ENCODE data around the gene IFT43. TPM values are rescaled to one million over a fixed set of nuclear protein-coding genes. Genes with fewer than 3 reads are reported as not detected.

Gene IFT43
- total and polyA plus RNA-seq, 2 donors (not counting 3 experiments of a cell fraction or from before 2014, with no cell fraction given) = 22.3 to 39.0 TPM

DNA sequence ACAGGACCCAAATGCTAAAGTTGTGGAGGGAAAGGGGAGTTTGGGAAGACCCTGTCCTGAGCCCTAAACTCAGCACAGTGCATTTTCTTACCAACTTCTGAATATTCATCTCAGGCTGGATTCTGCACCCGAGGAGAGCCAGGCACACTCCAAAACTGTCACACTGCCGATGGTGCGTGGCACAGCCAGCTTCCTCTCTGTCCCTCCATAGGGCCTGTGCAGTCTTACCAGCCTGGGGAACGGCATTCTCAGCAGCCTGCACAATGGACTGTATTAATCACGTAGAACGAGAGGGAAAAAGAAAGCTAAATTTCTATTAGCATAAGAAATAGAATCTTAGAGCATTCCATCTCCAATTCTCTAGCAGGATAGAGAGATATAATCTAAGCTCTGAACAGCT lies 94.9 kb downstream of the IFT43 start:
- H3K4me1 ChIP-seq (ENCODE audit: control insufficient read depth, extremely low read depth, insufficient read depth, low read length) = no peaks in the 10 kb centered on the region
- no peak overlapping the region for H3K9ac ChIP-seq (replicated peaks; ENCODE audit: extremely low read depth, insufficient read depth, low read length)
- CTCF ChIA-PET = no interaction called here
- dilution Hi-C loops (cut with MboI; ENCODE audit: extremely low pct_ligation_motif_present, low sequenced_read_pairs) = no loop called here
- no peaks in the 10 kb centered on the region for H3K79me2 ChIP-seq (ENCODE audit: control insufficient read depth, insufficient read depth, low read length)
- intact Hi-C loops (cut with micrococcal nuclease) = no loop called here
- H3K36me3 ChIP-seq (ENCODE audit: control insufficient read depth in 2 of 2, extremely low read depth in 1 of 2, insufficient read depth in 2 of 2, low read length in 2 of 2) = no peaks in the 10 kb centered on the region
- POLR2A ChIA-PET = no interaction called here
- FAIRE-seq (no peak), DNase-seq (ENCODE audit: low read depth, low spot score) (no peak)
- no peaks in the 10 kb centered on the region for H3K27me3 ChIP-seq (ENCODE audit: control insufficient read depth in 2 of 2, insufficient read depth in 2 of 2, low read length in 2 of 2)
- H3K4me3 ChIP-seq (replicated peaks in 1 of 3; ENCODE audit: insufficient read depth in 1 of 3, low read depth in 1 of 3, low read length in 3 of 3) = no peak overlapping the region
- H3K27ac ChIP-seq (ENCODE audit: insufficient read depth, low read depth, low read length) = no peak overlapping the region
- no peak overlapping the region for H3K4me2 ChIP-seq (ENCODE audit: insufficient read depth, low read length)
- no peak overlapping the region for H2AFZ ChIP-seq (ENCODE audit: low read depth, low read length)
- TF ChIP-seq MYC (IDR thresholded peaks at IDR 0.05; ENCODE audit: low read depth, low read length) (no peak), EZH2 (IDR thresholded peaks at IDR 0.05; ENCODE audit: borderline replicate concordance, low read depth, low read length, severe bottlenecking) (no peak)
- TF ChIP-seq, protein P1, sequence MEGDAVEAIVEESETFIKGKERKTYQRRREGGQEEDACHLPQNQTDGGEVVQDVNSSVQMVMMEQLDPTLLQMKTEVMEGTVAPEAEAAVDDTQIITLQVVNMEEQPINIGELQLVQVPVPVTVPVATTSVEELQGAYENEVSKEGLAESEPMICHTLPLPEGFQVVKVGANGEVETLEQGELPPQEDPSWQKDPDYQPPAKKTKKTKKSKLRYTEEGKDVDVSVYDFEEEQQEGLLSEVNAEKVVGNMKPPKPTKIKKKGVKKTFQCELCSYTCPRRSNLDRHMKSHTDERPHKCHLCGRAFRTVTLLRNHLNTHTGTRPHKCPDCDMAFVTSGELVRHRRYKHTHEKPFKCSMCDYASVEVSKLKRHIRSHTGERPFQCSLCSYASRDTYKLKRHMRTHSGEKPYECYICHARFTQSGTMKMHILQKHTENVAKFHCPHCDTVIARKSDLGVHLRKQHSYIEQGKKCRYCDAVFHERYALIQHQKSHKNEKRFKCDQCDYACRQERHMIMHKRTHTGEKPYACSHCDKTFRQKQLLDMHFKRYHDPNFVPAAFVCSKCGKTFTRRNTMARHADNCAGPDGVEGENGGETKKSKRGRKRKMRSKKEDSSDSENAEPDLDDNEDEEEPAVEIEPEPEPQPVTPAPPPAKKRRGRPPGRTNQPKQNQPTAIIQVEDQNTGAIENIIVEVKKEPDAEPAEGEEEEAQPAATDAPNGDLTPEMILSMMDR (IDR thresholded peaks at IDR 0.05; ENCODE audit: extremely low read depth in 1 of 2, insufficient read depth in 1 of 2, low read depth in 1 of 2, low read length in 2 of 2) = no peak
- TF ChIP-seq, protein P2, sequence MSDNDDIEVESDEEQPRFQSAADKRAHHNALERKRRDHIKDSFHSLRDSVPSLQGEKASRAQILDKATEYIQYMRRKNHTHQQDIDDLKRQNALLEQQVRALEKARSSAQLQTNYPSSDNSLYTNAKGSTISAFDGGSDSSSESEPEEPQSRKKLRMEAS (IDR thresholded peaks at IDR 0.05; ENCODE audit: insufficient read depth, insufficient read length) = no peak
- H3K9me1 ChIP-seq (replicated peaks; ENCODE audit: control insufficient read depth, extremely low read depth, insufficient read depth, low read length) = no peaks in the 10 kb centered on the region
- H4K20me1 ChIP-seq (replicated peaks; ENCODE audit: control insufficient read depth, extremely low read depth, insufficient read depth, low read length) = no peaks in the 10 kb centered on the region
- H3K9me3 ChIP-seq (replicated peaks; ENCODE audit: control insufficient read depth, insufficient read depth, low read length) = no peaks in the 10 kb centered on the region
- no TSS peak for BruUV-seq (replicated peaks)

DNA sequence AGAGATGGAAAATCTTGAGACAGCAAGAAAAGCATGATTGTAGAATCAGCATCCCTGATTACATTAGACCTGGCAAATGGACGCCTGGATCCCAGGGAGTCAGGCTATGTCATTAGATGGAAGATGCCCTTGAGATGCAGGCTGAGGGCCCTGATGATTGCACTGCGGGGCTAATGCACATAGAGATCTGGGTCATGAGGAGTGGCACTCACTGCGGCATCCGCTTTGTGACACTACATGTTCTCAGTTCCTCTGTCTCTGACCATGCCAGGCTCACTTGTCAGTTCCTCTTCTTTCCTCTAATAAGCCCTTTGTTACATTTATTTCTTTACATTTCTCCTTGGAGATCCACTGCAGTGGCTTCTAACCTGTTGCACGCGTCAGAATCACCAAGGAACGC lies 96.1 kb downstream of the IFT43 start:
- no TSS peak for BruUV-seq (replicated peaks)
- intact Hi-C loops (cut with micrococcal nuclease) (no loop called here), dilution Hi-C loops (cut with MboI; ENCODE audit: extremely low pct_ligation_motif_present, low sequenced_read_pairs) (no loop called here)
- no peak overlapping the region for H2AFZ ChIP-seq (ENCODE audit: low read depth, low read length)
- POLR2A ChIA-PET = no interaction called here
- no peak for DNase-seq (ENCODE audit: low read depth, low spot score)
- TF ChIP-seq FOS (IDR thresholded peaks at IDR 0.05; ENCODE audit: borderline replicate concordance, insufficient read depth, low read length) = no peak
- TF ChIP-seq, protein P2 (IDR thresholded peaks at IDR 0.05; ENCODE audit: insufficient read depth, insufficient read length) = no peak
- TF ChIP-seq POLR2AphosphoS5 (IDR thresholded peaks at IDR 0.05; ENCODE audit: insufficient read depth, low read depth, low read length) = no peak
- TF ChIP-seq, protein P1 (IDR thresholded peaks at IDR 0.05; ENCODE audit: extremely low read depth in 1 of 2, insufficient read depth in 1 of 2, low read depth in 1 of 2, low read length in 2 of 2) = no peak
- no peak for TF ChIP-seq EZH2 (IDR thresholded peaks at IDR 0.05; ENCODE audit: borderline replicate concordance, low read depth, low read length, severe bottlenecking)
- no peak for TF ChIP-seq GATA2 (IDR thresholded peaks at IDR 0.05; ENCODE audit: insufficient read depth, insufficient read length, low read depth, low read length)
- TF ChIP-seq POLR2A (IDR thresholded peaks at IDR 0.05; ENCODE audit: low read depth, low read length) = no peak
- TF ChIP-seq JUN (IDR thresholded peaks at IDR 0.05; ENCODE audit: borderline replicate concordance, insufficient read depth, insufficient read length, low read depth) = no peak
- TF ChIP-seq MYC (IDR thresholded peaks at IDR 0.05; ENCODE audit: low read depth, low read length) = no peak
- H3K4me1 ChIP-seq (ENCODE audit: control insufficient read depth, extremely low read depth, insufficient read depth, low read length) = no peaks in the 10 kb centered on the region
- H3K9me1 ChIP-seq (replicated peaks; ENCODE audit: control insufficient read depth, extremely low read depth, insufficient read depth, low read length) = no peaks in the 10 kb centered on the region
- FAIRE-seq = no peak
- H3K9me3 ChIP-seq (replicated peaks; ENCODE audit: control insufficient read depth, insufficient read depth, low read length) = no peaks in the 10 kb centered on the region
- CTCF ChIA-PET = no interaction called here
- no peaks in the 10 kb centered on the region for H3K79me2 ChIP-seq (ENCODE audit: control insufficient read depth, insufficient read depth, low read length)
- no peak overlapping the region for H3K4me2 ChIP-seq (ENCODE audit: insufficient read depth, low read length)
- no peak overlapping the region for H3K4me3 ChIP-seq (replicated peaks in 1 of 3; ENCODE audit: insufficient read depth in 1 of 3, low read depth in 1 of 3, low read length in 3 of 3)
- H3K9ac ChIP-seq (replicated peaks; ENCODE audit: extremely low read depth, insufficient read depth, low read length) = no peak overlapping the region
- H3K27ac ChIP-seq (ENCODE audit: insufficient read depth, low read depth, low read length) = no peak overlapping the region
- no peaks in the 10 kb centered on the region for H3K36me3 ChIP-seq (ENCODE audit: control insufficient read depth in 2 of 2, extremely low read depth in 1 of 2, insufficient read depth in 2 of 2, low read length in 2 of 2)
- H3K27me3 ChIP-seq (ENCODE audit: control insufficient read depth in 2 of 2, insufficient read depth in 2 of 2, low read length in 2 of 2) = no peaks in the 10 kb centered on the region
- H4K20me1 ChIP-seq (replicated peaks; ENCODE audit: control insufficient read depth, extremely low read depth, insufficient read depth, low read length) = no peaks in the 10 kb centered on the region
